CD4-positive, alpha-beta T cell treated with Interleukin-10 for 1 hour (primary cell): Measurements from ENCODE around the gene TRAK1.

Experiments
- DNase-seq: peaks from one replicate; pipeline ENCODE4 v3.0.0-alpha.2; 2020

The TRAK1 gene

GRCh38 chr3:42214565-42215283, 123.6 kb downstream of the TRAK1 start:
- DNase-seq = no peak

DNA sequence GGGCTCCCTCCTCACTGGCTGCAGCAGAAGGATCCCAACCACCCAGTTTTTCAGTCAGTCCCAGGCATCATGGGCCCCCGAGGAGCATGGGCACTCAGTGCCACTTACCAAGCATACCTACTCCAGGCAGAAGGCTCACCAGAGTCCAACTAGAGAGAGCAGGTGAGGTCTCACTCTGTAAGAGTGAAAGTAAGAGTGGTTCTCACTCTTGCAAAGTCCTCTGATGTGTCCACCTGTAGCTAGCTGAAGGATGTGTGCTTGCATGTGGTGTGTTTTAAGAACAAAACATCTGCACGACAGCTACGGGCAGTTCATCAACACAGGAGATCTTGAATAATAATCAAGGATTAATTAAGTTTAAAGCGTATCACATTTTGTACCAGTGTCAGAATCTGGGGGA, 125.1 kb downstream of the TRAK1 start:
- DNase-seq = no peak

DNA sequence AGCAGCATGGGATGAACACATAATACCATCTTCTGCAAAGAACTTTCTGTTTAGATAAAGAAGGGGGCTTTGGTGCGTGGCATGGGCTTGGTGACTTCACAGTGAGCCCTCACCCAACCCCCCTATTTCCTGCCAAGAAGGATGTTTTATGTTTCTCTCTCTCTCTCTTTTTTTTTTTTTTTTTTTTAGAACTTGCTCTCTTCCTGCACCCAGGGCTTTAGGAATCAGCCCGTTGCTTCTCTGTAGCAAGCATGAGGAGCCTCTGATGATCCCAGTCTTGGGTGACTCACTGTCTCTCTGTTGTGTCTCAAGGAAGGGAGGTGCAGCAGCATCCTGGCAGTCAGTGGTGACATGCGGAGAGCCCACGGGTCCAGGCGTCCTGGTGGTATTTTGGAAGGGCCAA, 125.8 kb downstream of the TRAK1 start:
- peak; percentile 44 for DNase-seq

DNA sequence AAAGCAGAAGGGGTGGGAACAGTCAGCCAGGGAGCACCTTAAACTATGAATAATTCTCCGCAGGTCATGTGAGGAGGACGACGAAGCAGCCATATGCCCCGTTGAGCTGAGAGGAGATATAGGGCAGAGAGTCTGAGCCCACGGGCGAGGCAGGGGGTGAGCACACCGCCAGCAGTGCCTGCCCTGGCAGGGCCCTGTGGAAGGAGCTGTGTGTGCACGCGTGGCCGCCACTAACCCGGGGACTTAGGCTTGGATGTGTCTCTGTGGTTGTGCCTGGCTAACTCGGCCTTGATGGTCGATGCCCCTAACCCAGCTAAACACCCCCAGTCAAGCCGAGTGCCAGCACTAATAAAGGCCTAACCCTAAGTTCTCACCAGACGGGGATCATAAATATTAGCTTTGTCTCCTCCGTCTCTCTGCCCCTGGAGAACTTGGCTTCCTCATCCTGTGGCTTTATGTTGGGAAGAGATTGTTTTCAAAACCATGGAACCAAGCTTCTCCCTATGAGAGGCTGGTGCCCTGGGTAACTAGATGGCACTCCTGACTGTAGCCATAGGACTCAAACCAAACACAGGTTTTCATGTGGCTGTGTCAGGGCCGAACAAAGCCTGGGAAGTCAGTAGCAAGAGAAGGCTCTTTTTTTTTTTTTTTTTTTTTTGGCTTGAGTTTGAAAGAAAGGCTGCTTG, 129.4 kb downstream of the TRAK1 start:
- DNase-seq = no peak

GRCh38 chr3:42222942-42223693, 132.0 kb downstream of the TRAK1 start:
- DNase-seq = no peak

GRCh38 chr3:42224178-42224577, 133.0 kb downstream of the TRAK1 start:
- DNase-seq = no peak

DNA sequence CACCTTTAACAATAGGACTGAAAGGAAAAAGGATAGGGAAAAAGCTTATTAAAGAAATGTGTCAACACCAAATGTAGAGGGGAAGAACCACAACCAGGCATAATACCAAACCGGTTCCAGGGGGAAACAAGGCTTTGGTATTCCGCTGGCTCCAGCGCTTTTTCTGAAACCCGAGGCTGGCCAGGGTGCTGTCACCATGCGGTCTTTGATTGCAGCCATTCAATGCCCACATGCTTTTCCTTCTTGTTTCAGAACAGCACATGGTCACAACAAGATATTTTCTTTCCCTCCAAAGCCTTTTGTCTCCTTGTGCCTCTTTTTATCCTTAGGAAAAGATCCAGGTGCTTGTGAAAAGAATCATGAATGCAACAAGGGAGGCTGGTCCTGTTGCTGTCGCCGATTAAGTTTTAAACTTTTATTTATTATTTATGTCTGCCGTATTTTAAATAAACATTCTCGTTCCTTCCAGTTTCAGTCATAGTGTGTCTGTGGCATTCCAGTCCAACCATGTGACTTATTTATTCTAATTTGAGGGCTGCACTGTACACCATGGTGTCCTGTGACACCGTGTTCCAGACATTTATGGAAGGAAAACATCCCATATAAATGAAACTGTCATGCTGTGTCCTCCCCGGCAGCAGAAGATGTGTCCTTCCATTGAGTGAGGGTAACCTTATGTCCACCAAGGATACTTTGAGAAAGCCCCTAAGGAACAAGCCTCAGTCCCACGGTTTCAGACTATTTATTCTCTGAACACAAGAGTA, 133.7 kb downstream of the TRAK1 start:
- no peak for DNase-seq

DNA sequence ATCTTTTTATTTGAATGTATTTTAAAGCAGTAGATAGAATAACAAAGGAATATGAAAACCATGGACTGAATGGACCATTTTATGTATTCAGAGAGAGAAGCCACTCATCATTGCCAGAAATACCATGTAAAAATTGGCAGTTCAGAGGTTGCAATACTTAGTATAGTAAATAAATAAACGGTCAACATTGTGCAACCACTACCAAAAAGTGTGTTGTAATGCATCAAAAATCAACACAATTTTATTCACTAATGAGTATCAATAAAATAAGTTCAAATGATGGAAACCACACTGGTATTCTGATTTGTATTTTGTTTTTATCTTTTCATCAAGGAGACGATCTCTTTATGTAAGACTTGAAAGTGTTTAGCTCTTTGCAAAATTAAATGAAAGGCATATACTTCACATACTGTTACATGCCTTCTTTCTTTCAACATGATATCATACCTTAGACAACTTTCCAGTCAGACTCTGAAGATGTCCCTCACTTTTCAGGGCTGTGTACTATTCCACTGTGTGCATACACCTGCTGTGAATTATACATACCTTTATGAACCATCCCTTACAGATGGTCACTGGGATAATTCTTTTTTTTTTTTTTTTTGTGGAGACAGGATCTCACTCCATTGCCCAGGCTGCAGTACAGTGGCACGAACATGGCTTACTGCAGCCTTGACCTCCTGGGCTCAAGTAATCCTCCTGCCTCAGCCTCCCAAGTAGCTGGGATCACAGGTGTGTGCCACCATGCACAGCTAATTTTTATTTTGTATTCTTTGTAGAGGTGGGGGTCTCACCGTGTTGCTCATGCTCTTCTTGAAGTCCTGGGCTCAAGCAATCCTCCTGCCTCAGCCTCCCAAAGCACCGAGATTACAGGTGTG, 134.6 kb downstream of the TRAK1 start:
- DNase-seq = no peak

- no peak for DNase-seq
Observed at GRCh38 chr3:42226470-42227425, 135.6 kb downstream of the TRAK1 start.

GRCh38 chr3:42228796-42229195, 137.6 kb downstream of the TRAK1 start:
- no peak for DNase-seq

DNA sequence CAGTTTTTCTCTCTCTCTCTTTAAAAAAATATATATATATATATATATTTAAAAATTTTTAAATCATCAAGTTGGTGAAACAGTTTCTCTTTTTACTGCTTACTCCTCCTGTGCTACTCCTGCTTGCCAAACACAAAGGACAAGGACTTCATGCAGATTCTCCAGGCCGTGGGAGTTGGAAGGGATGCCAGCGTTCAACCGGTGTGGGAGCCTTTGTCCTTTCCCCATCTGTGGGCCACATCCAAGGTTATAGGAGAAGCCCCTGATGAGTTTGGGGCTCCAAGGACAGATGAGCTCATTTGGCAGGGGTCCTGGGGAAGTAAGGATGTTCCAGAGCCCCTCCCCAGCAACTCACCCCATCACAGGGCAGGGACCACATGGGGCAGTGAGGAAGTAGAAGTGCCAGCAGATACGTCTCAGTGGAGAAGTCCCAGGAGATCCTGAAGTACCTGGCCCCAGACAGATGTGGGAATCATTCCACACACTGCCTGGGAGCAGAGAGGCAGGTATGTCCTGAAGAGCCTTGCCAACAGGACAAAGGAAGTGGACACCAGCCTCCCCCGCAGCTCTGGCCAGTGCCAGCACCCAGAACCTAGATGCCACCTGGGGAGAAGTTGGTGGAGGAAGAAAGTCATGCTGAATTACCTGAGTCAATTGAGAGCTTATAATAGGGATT, 138.2 kb downstream of the TRAK1 start:
- no peak for DNase-seq

DNA sequence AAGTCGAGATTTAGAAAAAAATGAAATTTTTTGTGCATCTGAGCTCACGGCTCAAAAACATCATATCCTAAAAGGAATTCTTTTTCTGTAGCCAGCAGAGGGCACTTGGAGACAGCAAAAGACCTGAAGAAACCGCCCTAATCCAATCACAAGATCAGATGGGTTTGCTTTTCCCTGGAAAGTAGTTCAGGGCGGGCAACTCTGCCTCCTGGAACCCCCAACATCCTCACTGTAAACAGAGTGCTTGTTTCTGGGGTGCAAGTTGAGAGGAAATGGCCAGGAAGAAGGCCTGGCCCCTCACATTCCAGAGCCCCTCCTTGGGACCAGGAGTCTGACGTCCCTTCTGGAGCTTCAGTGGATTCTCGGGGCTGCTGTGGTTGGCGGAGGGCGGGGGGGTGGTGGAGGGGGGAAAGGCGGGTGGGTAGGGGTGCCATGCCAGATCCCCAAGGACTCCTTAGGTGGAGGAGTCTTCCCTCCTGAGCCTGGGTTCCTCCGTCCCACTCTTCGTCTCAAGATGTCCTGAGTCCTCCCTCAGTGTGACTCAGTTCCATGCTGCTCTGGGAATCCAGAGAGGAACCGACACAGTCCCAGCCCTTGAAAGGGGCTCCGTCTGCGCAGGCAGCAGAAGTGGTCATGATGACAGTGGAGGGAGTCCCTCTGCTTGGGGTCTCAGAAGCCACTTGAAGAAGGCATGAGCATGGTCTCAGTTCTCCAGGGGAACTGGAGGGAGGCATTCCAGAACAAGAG, 139.0 kb downstream of the TRAK1 start:
- no peak for DNase-seq

DNA sequence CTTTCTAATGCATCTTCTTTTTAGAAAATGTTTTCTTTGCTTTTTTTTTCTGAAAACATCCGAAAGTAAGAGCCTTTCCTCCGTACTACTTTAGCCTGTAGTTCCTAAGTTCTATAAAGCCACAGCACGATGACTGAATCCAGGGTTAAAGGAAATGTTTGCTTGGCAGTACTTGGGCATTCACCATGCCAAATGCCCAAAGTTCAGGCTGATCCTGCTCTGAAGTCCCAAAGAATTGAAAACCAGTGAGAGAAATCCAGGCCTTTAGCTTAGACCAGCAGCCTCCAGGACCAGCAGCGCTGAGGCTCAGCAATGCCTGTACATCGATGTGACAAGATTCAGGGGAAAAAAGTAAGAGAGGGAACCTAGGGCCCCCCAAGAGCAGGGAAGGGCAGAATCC, 139.7 kb downstream of the TRAK1 start:
- no peak for DNase-seq

GRCh38 chr3:42235532-42235931, 144.4 kb downstream of the TRAK1 start:
- no peak for DNase-seq

DNA sequence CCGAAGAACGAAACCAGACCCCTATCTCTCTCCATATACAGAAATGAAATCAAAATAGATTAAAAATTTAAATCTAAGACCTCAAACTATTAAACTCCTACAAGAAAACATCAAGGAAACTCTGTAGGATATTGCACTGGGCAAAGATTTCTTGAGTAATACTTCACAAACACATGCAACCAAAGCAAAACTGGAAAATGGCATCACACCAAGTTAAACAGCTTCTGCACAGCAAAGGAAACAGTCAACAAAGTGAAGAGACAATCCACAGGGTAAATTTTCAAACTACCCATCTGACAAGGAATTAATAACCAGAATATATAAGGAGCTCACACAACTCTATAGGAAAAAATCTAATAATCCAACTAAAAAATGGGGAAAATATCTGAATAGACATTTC, 145.5 kb downstream of the TRAK1 start:
- no peak for DNase-seq

- no peak for DNase-seq
Observed at GRCh38 chr3:42246091-42246490, 154.9 kb downstream of the TRAK1 start.

GRCh38 chr3:42247576-42248027, 156.4 kb downstream of the TRAK1 start:
- peak; percentile 66 for DNase-seq

GRCh38 chr3:42250761-42251160, 159.6 kb downstream of the TRAK1 start:
- no peak for DNase-seq

DNA sequence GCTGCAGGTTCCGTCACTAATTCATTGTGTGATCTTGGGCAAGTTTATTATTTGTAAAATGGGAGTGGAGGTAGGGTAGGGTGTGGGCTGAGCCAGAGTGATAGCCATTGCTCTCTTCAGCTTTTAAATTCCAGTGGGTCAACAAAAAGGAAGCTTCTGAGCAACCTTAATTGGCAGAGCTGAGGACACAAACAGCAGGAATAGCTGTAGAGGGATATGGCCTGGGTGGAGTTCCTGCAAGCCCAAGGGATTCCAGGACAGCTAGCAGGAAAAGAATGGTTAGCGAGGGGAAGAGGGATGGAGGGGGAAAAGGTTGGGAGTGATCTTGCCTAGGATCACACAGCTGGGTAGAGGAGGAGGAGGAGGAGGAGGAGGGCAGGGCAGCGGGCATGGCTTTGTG, 163.4 kb downstream of the TRAK1 start:
- no peak for DNase-seq
